Stimulated activated CD4-positive, alpha-beta T cell treated with anti-CD3 and anti-CD28 coated beads, Interleukin-15, amount 100 ng/mL, for 24 hours (primary cell): ENCODE results near the gene SLC2A10.
"Not testable (repeated sequence)": the region's sequence is repeated elsewhere in the genome, so short reads cannot be mapped to it uniquely, and the experiment has no call there.

Experiments
- DNase-seq: peaks from one replicate; pipeline ENCODE4 v3.0.0-alpha.2; 2020

SLC2A10 gene

GRCh38 chr20:46709459-46710152 is at the start of gene SLC2A10:
Gene SLC2A10 (plus strand): TSS chr20:46709649. CDS start chr20:46709737, 88 bp downstream.
- peak; percentile 9 for DNase-seq

GRCh38 chr20:46660487-46660886 is 49.0 kb upstream of the SLC2A10 start:
- no peak for DNase-seq

GRCh38 chr20:46661659-46662058 is 47.8 kb upstream of the SLC2A10 start:
- DNase-seq, result no peak

- no peak for DNase-seq
These were observed 45.9 kb upstream of the SLC2A10 start for GRCh38 chr20:46663531-46663930.

GRCh38 chr20:46665602-46666001 is 43.8 kb upstream of the SLC2A10 start:
- no peak for DNase-seq

GRCh38 chr20:46666306-46666705 is 43.1 kb upstream of the SLC2A10 start:
- no peak for DNase-seq

GRCh38 chr20:46666818-46667515 is 42.5 kb upstream of the SLC2A10 start:
- DNase-seq, result no peak

- DNase-seq, result no peak
These were observed 39.2 kb upstream of the SLC2A10 start for GRCh38 chr20:46670228-46670584.

- DNase-seq, result no peak
These were observed 38.6 kb upstream of the SLC2A10 start for GRCh38 chr20:46670585-46671584.

- no peak for DNase-seq
These were observed 37.4 kb upstream of the SLC2A10 start for GRCh38 chr20:46671866-46672542.

- no peak for DNase-seq
These were observed 36.8 kb upstream of the SLC2A10 start for GRCh38 chr20:46672543-46673148.

GRCh38 chr20:46673394-46674252 is 35.8 kb upstream of the SLC2A10 start:
- no peak for DNase-seq

GRCh38 chr20:46674253-46675083 is 35.0 kb upstream of the SLC2A10 start:
- no peak for DNase-seq

- DNase-seq, result not testable (repeated sequence)
These were observed 32.7 kb upstream of the SLC2A10 start for GRCh38 chr20:46676649-46677316.

GRCh38 chr20:46677608-46678007 is 31.8 kb upstream of the SLC2A10 start:
- DNase-seq, result no peak

GRCh38 chr20:46678516-46678915 is 30.9 kb upstream of the SLC2A10 start:
- DNase-seq, result no peak

GRCh38 chr20:46680684-46681031 is 28.8 kb upstream of the SLC2A10 start:
- no peak for DNase-seq

GRCh38 chr20:46681032-46681854 is 28.2 kb upstream of the SLC2A10 start:
- DNase-seq, result peak; percentile 76
